ENCODE measurements around the gene BCAS1. TPM values are rescaled to one million over a fixed set of nuclear protein-coding genes. Genes with fewer than 3 reads are reported as not detected.

BCAS1 gene
- polyA plus RNA-seq, 1 of the 3 experiments (the other 2 are of a cell fraction) = not detected

DNA sequence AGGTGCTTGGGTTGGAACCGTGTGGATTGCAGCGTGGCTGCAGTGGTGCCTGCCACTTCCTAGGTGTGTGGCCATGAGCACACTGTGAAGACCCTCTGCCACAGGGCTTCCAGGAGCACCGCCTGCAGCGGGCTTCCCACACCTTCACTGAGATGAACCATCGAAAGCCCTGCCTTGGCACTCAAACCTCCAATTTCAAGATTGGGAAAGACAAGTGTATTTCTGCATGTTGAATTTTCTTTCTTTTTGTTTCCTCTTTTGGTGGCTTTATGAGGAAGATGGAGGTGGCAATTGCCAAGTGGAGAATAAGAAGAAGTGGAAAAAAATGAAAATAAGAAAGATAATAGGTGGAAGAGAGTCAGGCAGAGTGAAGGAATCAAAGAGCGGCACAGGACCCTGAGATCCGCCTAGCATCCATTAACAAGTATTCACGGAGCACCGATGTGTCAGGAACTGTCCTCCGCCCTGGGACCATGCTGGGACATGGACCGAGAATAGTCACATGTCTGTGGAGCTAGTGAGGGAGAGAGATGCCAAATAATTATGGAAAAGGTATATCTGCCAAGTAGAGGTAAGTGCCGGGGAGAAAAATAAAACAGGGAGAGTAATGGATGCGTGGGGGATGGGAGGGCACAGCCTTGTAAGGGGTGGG lies 159.9 kb downstream of the BCAS1 start:
- Histone ChIP-seq H3K36me3 (replicated peaks in 1 of 2; ENCODE audit: control insufficient read depth in 1 of 2, insufficient read depth in 2 of 2, low read length in 1 of 2) (no peaks in the 10 kb centered on the region), H4K20me1 (ENCODE audit: insufficient read depth) (no peaks in the 10 kb centered on the region), H3K4me3 (ENCODE audit: low read depth in 2 of 2, low read length in 1 of 2) (no peak overlapping the region), H3K79me2 (ENCODE audit: insufficient read depth) (no peaks in the 10 kb centered on the region), H3K27ac (ENCODE audit: low read depth in 2 of 2, low read length in 1 of 2) (no peak overlapping the region), H3K4me2 (no peak overlapping the region), H2AFZ (ENCODE audit: low read depth) (no peak overlapping the region), H3K9ac (no peak overlapping the region), H3F3A (replicated peaks; ENCODE audit: insufficient read depth) (peaks cover 6% of the 10 kb centered on the region), H3K27me3 (ENCODE audit: insufficient read depth) (no peaks in the 10 kb centered on the region), H3K4me1 (ENCODE audit: control insufficient read depth in 1 of 2, insufficient read depth in 2 of 2, low read depth in 1 of 2, low read length in 1 of 2) (peaks cover 12% of the 10 kb centered on the region in 2 experiments), H3K9me2 (no peaks in the 10 kb centered on the region), H3K9me3 (no peaks in the 10 kb centered on the region)
- ChIA-PET POLR2A (no interaction called here), CTCF (no interaction called here)
- WGBS (ENCODE audit: low lambda C conversion rate) = 94% methylated on average over 13 of the region's 13 CpGs
- DNase-seq = no peak
- TF ChIP-seq TAF1 (IDR thresholded peaks at IDR 0.05; ENCODE audit: borderline replicate concordance, low read depth, low read length) (no peak), MEF2A (IDR thresholded peaks at IDR 0.05; ENCODE audit: borderline replicate concordance, low read depth) (no peak), GATA2 (CRISPR knock-in tag; IDR thresholded peaks at IDR 0.05) (no peak), RAD21 (IDR thresholded peaks at IDR 0.05; ENCODE audit: low read length) (no peak), FOXM1 (IDR thresholded peaks at IDR 0.05; ENCODE audit: low read depth) (no peak), RXRA (IDR thresholded peaks at IDR 0.05; ENCODE audit: borderline replicate concordance, low read depth) (no peak), FOSL2 (IDR thresholded peaks at IDR 0.05; ENCODE audit: borderline replicate concordance, low read depth) (no peak), EZH2phosphoT487 (IDR thresholded peaks at IDR 0.05; ENCODE audit: borderline replicate concordance, low read depth) (no peak), USF1 (IDR thresholded peaks at IDR 0.05; ENCODE audit: borderline replicate concordance, low read depth) (no peak), JUND (IDR thresholded peaks at IDR 0.05) (no peak)
- TF ChIP-seq, protein P1, sequence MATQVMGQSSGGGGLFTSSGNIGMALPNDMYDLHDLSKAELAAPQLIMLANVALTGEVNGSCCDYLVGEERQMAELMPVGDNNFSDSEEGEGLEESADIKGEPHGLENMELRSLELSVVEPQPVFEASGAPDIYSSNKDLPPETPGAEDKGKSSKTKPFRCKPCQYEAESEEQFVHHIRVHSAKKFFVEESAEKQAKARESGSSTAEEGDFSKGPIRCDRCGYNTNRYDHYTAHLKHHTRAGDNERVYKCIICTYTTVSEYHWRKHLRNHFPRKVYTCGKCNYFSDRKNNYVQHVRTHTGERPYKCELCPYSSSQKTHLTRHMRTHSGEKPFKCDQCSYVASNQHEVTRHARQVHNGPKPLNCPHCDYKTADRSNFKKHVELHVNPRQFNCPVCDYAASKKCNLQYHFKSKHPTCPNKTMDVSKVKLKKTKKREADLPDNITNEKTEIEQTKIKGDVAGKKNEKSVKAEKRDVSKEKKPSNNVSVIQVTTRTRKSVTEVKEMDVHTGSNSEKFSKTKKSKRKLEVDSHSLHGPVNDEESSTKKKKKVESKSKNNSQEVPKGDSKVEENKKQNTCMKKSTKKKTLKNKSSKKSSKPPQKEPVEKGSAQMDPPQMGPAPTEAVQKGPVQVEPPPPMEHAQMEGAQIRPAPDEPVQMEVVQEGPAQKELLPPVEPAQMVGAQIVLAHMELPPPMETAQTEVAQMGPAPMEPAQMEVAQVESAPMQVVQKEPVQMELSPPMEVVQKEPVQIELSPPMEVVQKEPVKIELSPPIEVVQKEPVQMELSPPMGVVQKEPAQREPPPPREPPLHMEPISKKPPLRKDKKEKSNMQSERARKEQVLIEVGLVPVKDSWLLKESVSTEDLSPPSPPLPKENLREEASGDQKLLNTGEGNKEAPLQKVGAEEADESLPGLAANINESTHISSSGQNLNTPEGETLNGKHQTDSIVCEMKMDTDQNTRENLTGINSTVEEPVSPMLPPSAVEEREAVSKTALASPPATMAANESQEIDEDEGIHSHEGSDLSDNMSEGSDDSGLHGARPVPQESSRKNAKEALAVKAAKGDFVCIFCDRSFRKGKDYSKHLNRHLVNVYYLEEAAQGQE (IDR thresholded peaks at IDR 0.05; ENCODE audit: low read depth, low read length) = no peak

Measured in SK-N-SH (cell line).